Nephron (organoid): ENCODE measurements around the gene PARVB.

Source experiments
- H3K27ac Mint-ChIP-seq, 3 experiments: 2 replicates each; pipeline ENCODE4 v1.8.0; 2020; ENCODE audit warnings: mixed read lengths in 3 of 3, mild to moderate bottlenecking in 2 of 3, moderate library complexity in 1 of 3
- H3K27me3 Mint-ChIP-seq: 2 replicates; pipeline ENCODE4 v1.8.0; 2021; ENCODE audit warnings: low read depth, mild to moderate bottlenecking, moderate library complexity, mixed read lengths
- H3K36me3 Mint-ChIP-seq: 2 replicates; pipeline ENCODE4 v1.8.0; 2020; ENCODE audit warnings: low read depth, mixed read lengths
- H3K4me1 Mint-ChIP-seq: 2 replicates; pipeline ENCODE4 v1.8.0; 2020; ENCODE audit warnings: mixed read lengths
- H3K4me3 Mint-ChIP-seq, 3 experiments: 2 replicates each; pipeline ENCODE4 v1.8.0; 2020; ENCODE audit warnings: mild to moderate bottlenecking in 3 of 3, mixed read lengths in 3 of 3, moderate library complexity in 2 of 3
- H3K9me3 Mint-ChIP-seq: 2 replicates; pipeline ENCODE4 v1.8.0; 2020; ENCODE audit warnings: mixed read lengths
- TF ChIP-seq, protein P1 (sequence below), 3 experiments: fragments of 200-600 bp; sonication (generic); IDR thresholded peaks; one replicate each; pipeline ENCODE4 v1.5.0; 2021; ENCODE audit warnings: antibody characterized with exemption in 3 of 3; ENCODE audit not compliant: unreplicated experiment in 3 of 3

Gene PARVB

GRCh38 chr22:44214764-44215163 lies 190.7 kb downstream of the PARVB start:
- Mint-ChIP-seq H3K4me1 (peaks cover 17% of the 10 kb centered on the region), H3K27me3 (peaks cover 19% of the 10 kb centered on the region), H3K9me3 (peaks cover 14% of the 10 kb centered on the region), H3K27ac (no peak overlapping the region), H3K4me3 (no peak overlapping the region), H3K36me3 (no peaks in the 10 kb centered on the region)
- TF ChIP-seq, protein P1, sequence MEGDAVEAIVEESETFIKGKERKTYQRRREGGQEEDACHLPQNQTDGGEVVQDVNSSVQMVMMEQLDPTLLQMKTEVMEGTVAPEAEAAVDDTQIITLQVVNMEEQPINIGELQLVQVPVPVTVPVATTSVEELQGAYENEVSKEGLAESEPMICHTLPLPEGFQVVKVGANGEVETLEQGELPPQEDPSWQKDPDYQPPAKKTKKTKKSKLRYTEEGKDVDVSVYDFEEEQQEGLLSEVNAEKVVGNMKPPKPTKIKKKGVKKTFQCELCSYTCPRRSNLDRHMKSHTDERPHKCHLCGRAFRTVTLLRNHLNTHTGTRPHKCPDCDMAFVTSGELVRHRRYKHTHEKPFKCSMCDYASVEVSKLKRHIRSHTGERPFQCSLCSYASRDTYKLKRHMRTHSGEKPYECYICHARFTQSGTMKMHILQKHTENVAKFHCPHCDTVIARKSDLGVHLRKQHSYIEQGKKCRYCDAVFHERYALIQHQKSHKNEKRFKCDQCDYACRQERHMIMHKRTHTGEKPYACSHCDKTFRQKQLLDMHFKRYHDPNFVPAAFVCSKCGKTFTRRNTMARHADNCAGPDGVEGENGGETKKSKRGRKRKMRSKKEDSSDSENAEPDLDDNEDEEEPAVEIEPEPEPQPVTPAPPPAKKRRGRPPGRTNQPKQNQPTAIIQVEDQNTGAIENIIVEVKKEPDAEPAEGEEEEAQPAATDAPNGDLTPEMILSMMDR (IDR thresholded peaks at IDR 0.05; ENCODE audit: unreplicated experiment in 3 of 3): no peak

DNA sequence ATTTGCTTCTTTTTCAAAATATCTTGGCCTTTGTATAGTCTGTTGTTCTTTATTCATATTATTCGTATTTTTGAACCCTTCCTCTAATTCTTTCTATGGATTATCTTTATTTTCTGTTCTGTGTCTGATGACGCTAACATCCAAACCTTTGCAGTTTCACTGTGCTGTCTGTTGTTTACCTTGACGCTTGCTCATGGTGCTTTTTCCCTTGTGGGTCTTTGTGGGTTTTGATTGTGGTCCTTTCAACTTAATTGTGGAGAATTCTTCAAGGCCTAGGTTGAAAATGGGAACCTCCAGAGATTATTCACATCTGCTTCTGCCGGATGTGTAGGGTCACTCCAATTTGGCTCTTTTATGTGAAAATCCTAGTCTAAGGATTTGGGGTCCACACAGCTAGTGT lies 191.2 kb downstream of the PARVB start:
- H3K36me3 Mint-ChIP-seq: no peaks in the 10 kb centered on the region
- no peak overlapping the region for H3K27ac Mint-ChIP-seq
- no peak overlapping the region for H3K4me3 Mint-ChIP-seq
- H3K27me3 Mint-ChIP-seq: peaks cover 20% of the 10 kb centered on the region
- H3K9me3 Mint-ChIP-seq: peaks cover 9% of the 10 kb centered on the region
- peaks cover 17% of the 10 kb centered on the region for H3K4me1 Mint-ChIP-seq
- TF ChIP-seq, protein P1 (IDR thresholded peaks at IDR 0.05; ENCODE audit: unreplicated experiment in 3 of 3): no peak

- no peak overlapping the region for H3K27ac Mint-ChIP-seq
- no peaks in the 10 kb centered on the region for H3K36me3 Mint-ChIP-seq
- peaks cover 9% of the 10 kb centered on the region for H3K27me3 Mint-ChIP-seq
- TF ChIP-seq, protein P1 (IDR thresholded peaks at IDR 0.05; ENCODE audit: unreplicated experiment in 3 of 3): no peak
- peaks cover 2% of the 10 kb centered on the region for H3K9me3 Mint-ChIP-seq
- H3K4me3 Mint-ChIP-seq: no peak overlapping the region
- peaks cover under 1% of the 10 kb centered on the region for H3K4me1 Mint-ChIP-seq
Observed at GRCh38 chr22:44217346-44217745, 193.2 kb downstream of the PARVB start.

GRCh38 chr22:44218071-44218470 lies 194.0 kb downstream of the PARVB start:
- Mint-ChIP-seq H3K27ac (no peak overlapping the region), H3K4me1 (no peaks in the 10 kb centered on the region), H3K27me3 (peaks cover 9% of the 10 kb centered on the region), H3K4me3 (no peak overlapping the region), H3K36me3 (no peaks in the 10 kb centered on the region), H3K9me3 (peaks cover 2% of the 10 kb centered on the region)
- TF ChIP-seq, protein P1 (IDR thresholded peaks at IDR 0.05; ENCODE audit: unreplicated experiment in 3 of 3): no peak

DNA sequence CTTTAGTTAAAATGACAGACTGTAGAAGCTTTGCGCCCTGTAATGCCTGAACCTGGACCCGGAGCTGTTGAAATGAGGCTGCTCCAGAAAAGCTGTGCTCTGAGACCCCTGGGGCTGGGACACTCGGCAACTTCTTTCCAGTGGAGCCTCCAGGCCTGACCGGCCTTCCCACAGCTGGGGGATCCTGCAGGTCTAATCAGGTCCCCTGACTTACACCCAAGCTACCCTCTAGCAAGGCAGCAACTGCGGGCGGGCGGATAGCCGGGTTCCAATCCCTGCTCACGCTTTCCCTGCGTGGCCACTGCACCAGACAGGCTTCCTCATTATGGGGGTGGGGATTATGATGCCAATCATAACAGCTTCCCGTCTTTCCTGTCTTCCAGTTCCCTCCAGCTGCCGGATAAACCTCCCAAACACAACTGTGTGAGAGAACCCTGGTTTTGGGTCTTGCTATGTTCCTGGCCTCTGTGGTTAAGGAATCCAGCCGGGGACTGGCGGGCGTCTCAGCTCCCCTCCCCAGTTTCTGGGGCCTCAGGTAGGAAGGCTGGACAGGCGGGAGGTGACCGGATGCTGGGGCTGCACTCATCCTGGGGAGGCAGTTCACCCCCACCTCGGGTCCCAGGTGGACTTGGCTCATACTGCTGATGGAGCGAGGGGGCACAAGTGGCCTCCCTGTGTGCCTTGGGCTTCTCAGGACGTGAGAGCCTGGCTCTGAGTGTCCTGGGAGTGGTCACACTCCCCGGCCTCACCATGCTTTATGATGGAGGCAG lies 195.2 kb downstream of the PARVB start:
- Mint-ChIP-seq H3K9me3 (peaks cover 2% of the 10 kb centered on the region), H3K36me3 (no peaks in the 10 kb centered on the region), H3K27ac (no peak overlapping the region), H3K4me3 (no peak overlapping the region), H3K27me3 (peaks cover 9% of the 10 kb centered on the region), H3K4me1 (no peaks in the 10 kb centered on the region)
- TF ChIP-seq, protein P1 (IDR thresholded peaks at IDR 0.05; ENCODE audit: unreplicated experiment in 3 of 3): no peak
